Embryonic facial prominence (tissue), 1 donor: ENCODE results near the gene PLEKHO2.
A peak's percentile ranks its signal among the peaks of the same experiment; 100 is the strongest.

ENCODE experiments used
- DNase-seq: peaks from one replicate; pipeline ENCODE4 v3.0.0-alpha.2; 2016; ENCODE audit errors: extremely low spot score

The PLEKHO2 gene

DNA sequence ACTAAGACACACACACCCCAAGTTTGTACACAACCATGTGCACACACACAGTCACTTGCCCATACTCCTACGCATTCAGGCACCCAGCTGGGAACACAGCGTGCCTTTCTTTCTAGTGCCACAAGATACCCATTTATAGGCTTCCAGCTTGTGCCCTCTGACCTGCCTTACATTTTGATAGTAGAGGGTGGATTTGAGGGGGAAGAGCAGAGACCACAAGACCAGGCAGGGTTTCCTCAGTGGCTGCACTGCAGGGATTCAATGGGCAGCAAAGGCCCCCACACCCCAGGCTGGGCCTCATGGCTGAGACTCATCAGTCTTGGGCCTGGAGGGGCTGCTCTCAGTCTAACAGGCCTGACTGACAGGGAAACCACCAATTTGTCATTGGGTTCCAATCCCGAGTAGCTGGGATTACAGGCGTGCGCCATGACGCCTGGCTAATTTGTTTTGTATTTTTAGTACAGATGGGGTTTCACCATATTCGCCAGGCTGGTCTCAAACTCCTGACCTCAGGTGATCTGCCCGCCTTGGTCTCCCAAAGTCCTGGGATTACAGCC is 51.2 kb downstream of the PLEKHO2 start:
- DNase-seq: no peak

- DNase-seq: peak; percentile 89
Measured at GRCh38 chr15:64893481-64894394, 52.0 kb downstream of the PLEKHO2 start.

DNA sequence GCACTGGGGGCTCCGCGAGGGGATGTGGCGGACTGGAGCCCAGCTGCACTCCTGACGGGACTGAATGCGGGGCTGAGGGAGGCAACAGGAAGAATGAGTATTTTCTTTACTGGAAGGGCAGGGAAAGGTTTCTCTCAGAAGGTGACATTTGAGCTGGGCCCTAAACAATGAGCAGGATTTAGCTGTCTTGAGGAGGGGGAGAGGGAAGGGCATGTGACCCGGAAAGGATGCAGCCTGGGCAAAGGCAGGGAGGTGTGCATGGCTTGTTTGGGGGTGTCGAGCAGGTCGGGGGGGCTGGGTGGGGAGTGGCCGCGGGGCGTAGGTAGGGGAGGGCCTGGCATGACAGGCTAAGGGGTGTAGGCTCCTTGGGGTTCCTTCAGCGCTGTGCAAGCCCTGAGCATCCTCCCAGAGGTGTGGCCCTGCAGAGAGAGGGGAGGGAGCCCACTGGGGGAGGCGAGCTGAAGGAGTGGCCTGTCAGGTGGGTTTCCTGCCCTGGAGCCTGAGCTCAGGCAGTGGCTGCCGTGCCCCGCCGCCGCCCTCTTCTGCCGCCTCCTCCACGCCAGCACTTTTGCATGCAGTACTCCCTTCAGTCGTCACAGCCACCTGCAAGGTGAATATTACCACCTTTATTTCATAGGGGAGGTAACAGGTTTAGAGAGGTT is 52.8 kb downstream of the PLEKHO2 start:
- DNase-seq: peak; percentile 30

DNA sequence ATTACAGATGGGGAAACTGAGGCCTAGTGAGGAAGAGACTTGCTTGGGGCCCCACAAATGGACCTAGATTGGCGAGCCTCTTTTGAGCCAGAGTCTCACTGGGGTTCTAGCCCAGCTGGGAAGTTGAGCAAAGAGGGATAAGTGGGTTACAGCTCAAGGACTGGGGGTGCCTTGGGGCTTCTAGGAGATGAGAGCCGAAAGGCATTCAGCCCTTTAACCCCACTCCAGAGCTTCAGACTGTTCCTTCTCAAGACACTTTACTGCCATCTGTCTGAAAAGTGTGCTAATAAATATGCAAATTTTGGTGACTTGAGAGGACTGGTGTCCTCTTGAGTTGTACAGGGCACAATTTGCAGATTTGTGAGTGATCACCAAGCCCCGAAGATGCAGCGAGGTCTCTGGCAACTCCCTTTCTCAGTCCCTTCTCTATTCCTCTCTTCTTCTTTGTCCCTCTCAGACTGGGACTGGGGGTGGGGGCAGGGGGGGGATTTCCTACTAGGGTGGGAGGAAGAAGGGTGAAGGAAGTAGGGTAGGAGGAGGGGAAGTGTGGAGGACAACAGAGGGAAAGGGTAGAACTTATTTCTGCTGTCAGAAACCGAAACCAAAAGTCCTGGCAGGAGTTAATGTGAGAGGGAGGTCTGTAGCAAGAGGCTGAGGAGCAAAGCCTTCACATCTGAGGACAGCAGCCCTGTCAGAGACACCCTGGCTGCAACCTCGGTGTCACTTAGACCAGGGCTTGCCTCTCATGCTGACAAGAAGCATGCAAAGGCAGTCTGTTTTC is 53.8 kb downstream of the PLEKHO2 start:
- DNase-seq: no peak

DNA sequence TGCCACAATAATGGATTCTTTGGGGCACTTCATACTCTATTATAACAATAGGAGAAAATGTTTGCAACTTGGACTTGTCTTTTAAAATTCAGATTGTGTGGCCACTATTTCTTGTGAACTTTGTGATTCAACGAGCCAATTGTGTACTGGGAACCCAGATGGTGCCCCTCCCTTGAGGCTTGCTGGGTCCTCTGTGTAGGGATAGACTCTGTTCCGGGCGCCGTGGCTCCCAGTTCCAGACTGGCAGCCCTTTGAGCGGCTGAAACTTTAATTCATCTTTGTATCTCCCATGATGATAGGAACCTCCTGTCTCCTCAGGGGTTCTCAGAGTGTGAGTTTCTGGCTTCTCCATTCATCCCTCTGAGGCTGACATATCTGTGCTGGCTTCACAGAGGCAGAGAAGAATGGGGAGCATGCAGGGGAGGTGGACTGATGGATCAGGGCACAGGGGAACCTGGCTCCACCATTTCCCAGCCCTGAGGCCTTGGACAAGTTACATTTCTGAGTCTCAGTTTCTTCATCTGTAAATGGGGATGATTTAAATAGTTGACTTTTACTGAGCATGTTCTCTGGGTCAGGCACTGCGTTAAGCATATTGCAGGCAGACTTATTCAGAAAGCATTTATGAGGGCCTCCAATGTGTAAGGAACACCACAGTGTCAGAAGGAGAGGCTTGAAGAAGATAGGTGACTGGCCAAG is 54.8 kb downstream of the PLEKHO2 start:
- no peak for DNase-seq

GRCh38 chr15:64897345-64897985 is 55.8 kb downstream of the PLEKHO2 start:
- no peak for DNase-seq

- no peak for DNase-seq
Measured at GRCh38 chr15:64898406-64898805, 56.7 kb downstream of the PLEKHO2 start.

- no peak for DNase-seq
Measured at GRCh38 chr15:64901141-64901540, 59.4 kb downstream of the PLEKHO2 start.

DNA sequence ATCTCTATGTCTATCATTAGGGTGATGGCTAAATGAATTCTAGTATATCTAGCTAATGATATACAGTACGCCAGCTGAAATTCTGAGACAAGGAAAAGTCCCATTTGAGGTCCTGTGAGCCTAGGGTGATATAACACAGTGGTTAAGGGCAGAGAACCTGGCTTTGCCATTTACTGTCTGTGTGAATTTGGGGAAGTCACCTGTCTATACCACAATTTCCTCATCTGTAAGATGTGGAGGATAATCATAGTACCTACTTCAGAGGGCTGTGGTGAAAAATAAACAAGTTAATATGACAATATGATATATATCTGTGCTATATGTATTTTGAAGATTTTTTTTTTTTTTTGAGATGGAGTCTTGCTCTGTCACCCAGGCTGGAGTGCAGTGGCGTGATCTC is 60.2 kb downstream of the PLEKHO2 start:
- DNase-seq: no peak

DNA sequence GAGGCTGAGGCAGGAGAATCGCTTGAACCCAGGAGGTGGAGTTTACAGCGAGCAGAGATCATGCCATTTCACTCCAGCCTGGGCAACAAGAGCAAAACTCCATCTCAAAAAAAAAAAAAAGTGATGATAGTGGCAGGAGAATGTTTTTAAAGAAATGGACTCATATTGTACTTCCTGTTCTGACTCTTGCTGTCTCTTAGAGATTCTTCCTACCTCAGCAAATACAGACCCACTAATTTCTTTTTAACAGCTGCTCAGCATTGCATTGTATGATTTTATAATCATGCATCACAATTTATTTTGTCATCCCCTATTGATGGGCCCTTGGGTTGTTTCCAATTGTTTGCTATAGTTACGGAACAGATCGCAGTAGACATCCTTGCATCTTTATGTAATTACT is 61.1 kb downstream of the PLEKHO2 start:
- no peak for DNase-seq

DNA sequence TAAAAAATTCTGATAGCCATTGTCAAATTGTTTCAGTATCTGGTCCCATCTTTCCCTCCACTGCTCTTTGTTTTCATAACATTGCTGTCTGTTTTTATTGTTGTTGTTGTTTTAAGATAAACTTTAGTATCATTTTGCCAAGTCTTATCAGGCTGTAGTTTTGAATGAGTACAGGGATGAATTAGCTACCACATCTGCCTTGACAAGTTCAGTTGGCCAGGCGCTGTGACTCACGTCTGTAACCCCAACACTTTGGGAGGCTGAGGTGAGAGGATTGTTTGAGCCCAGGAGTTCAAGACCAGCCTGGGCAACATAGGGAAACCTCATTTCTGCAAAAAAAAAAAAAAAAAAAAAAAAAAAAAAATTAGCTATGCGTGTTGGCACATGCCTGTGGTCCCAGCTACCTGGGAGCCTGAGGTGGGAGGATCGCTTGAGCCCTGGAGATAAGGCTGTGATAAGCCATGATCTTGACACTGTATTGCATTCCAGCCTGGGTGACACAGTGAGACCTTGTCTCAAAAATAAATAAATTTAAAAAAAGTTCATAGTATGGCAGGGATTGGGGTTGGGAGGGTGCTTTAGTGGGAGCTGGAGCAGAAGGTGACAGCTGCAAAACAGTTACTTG is 61.7 kb downstream of the PLEKHO2 start:
- DNase-seq: no peak

DNA sequence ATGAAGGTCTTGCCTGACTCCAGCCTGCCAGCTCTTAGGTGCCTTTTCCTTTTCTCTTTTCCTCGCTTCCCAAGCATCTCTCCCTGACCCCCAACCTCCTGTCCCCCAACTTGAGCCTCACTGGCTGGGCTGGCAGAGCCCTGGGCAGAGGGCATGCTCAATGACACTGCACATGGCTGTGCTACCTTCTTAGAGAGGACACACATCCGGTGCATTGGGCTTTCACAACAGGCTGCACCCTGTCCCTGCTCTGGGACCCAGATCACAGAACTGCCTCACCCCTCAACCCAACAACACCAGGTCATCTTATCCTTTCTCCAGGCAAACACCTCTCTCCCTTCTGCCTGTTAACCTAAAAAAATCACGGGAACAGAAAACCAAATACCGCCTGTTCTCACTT is 62.5 kb downstream of the PLEKHO2 start:
- no peak for DNase-seq

GRCh38 chr15:64905119-64905831 is 63.6 kb downstream of the PLEKHO2 start:
- DNase-seq: no peak

DNA sequence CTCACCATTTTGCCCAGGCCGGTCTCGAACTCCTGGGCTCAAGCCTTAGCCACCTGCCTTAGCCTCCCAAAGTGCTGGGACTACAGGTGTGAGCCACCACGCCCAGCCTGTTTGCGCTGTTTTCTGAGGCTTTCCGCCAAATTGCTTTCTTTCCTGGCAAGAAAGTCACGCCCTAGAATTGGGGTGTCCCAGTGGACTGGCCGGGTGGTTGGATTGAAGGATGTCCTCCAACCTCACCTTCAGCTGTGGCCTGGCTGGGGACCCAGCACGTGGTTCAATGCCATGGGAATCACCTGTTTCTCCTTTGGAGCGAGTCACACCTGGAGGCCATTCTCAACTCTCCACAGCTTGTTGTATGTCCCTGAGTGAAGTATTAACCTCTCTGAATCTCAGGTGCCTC is 64.2 kb downstream of the PLEKHO2 start:
- no peak for DNase-seq

DNA sequence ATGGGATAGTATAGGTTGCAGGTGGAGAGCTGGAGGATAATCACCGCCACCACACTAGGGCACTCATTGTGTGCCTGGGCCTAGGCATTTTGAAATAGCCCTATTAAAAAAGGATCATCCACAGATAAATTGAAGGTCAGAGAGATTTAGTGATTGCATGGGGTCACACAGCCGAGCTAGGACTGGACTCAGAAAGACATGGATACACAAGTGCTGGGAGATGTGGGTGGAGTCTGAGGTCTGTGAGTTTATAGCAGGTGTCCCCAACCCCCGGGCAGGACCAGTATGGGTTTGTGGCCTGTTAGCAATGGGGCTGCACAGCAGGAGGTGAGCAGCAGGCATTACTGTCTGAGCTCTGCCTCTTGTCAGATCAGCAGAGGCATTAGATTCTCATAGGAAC is 64.7 kb downstream of the PLEKHO2 start:
- DNase-seq: no peak

- no peak for DNase-seq
Measured at GRCh38 chr15:64907991-64908390, 66.3 kb downstream of the PLEKHO2 start.

DNA sequence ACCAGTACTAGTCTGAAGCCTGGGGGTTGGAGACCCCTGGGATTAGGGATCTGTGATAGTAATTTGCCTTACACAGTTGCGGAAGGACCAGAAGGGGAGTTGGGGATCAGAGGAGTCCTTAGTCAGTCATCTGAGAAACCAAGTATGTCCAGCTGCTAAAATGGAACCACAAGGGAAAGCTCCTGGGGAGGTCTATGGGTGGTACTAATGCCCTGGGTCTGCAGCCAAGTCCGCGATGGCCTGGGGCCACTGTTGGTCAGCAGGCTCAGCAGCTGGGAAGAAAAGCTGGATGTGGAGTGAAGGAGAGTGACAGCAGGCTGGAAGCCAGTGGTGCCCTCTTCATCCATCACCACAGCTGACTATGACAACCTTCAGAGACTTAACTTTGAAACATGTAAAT is 67.8 kb downstream of the PLEKHO2 start:
- DNase-seq: no peak

DNA sequence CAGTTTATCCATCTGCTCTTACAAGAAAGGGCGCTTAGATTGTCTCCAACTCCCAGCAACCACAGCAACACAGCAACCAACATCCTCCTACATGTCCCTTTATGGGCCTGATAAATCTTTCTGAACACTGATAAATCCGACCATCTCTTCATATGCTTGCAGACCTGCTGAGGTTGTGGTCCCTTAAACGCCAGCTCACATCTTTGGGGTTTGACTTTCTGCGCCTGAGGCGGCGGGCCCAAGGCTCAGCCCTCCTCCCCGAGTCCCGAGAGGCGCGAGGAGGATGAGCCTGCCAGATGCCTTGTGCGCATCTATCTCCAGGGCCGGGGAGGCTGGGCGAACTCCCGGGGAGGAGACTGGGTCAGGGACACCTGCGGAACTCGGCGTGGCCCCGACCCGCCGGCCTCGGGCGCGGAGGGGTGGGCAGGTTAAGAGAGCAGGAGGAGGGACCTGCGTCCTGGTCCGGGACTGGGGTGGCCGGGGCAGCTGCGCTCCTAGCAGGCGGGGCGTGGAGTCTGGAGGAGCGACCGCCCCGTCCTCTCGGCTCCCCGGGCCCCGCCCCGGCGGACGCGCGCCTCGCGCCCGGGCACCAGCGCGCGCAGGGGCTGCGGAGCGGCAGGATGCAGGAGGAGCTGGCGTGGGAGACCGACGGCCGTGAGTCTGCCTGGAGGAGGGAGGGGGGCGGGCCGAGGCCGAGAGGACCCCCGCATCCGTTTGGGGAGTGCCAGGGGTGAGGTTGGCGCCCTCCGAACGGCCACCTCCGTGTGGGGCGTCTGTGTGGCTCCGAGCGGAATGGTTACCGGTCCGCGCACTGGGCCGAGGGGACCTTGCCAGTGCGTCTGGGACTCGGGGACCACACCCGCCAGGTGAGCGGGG is 69.8 kb downstream of the PLEKHO2 start, which contains the start of gene ANKDD1A:
TSS of gene ANKDD1A (plus strand) at position 592 of the 876 bp plus-strand sequence. CDS start at position 621, 29 bp downstream.
- no peak for DNase-seq
